HG02588 (cell line): ENCODE results near the gene ELP2.

Experiments used
- ATAC-seq: cut with Tn5 transposase; IDR thresholded peaks from one replicate; pipeline ENCODE4 v1.9.1; 2021; ENCODE audit warnings: mild to moderate bottlenecking, moderate library complexity; ENCODE audit not compliant: unreplicated experiment

The ELP2 gene

GRCh38 chr18:36120297-36120696 is 9.4 kb upstream of the ELP2 start:
- no peak for ATAC-seq

- ATAC-seq, result no peak
Measured at GRCh38 chr18:36124841-36125240, 4.9 kb upstream of the ELP2 start.

- ATAC-seq, result no peak
Measured at GRCh38 chr18:36126668-36127067, 3.0 kb upstream of the ELP2 start.

GRCh38 chr18:36127836-36128529 is 1.7 kb upstream of the ELP2 start:
- no peak for ATAC-seq

- ATAC-seq, result no peak
Measured at GRCh38 chr18:36128530-36128870, 1.2 kb upstream of the ELP2 start.

GRCh38 chr18:36128907-36129299 is 796 bp upstream of the ELP2 start:
- peak; percentile 20 for ATAC-seq

GRCh38 chr18:36130039-36130831 is 536 bp downstream of the ELP2 start:
- peak; percentile 17 for ATAC-seq

GRCh38 chr18:36130883-36131653 is 1.4 kb downstream of the ELP2 start:
- no peak for ATAC-seq

GRCh38 chr18:36131692-36132483 is 2.2 kb downstream of the ELP2 start:
- ATAC-seq, result no peak

- no peak for ATAC-seq
Measured at GRCh38 chr18:36132756-36133155, 3.1 kb downstream of the ELP2 start.

- ATAC-seq, result no peak
Measured at GRCh38 chr18:36135264-36135663, 5.6 kb downstream of the ELP2 start.

GRCh38 chr18:36139245-36139644 is 9.5 kb downstream of the ELP2 start:
- no peak for ATAC-seq

- no peak for ATAC-seq
Measured at GRCh38 chr18:36141576-36141975, 11.9 kb downstream of the ELP2 start.

- ATAC-seq, result no peak
Measured at GRCh38 chr18:36142751-36143150, 13.1 kb downstream of the ELP2 start.

- ATAC-seq, result no peak
Measured at GRCh38 chr18:36143391-36143790, 13.7 kb downstream of the ELP2 start.

GRCh38 chr18:36149514-36150289 is 20.0 kb downstream of the ELP2 start:
- peak; percentile 93 for ATAC-seq

- ATAC-seq, result no peak
Measured at GRCh38 chr18:36152781-36153180, 23.1 kb downstream of the ELP2 start.

GRCh38 chr18:36153203-36153602 is 23.5 kb downstream of the ELP2 start:
- no peak for ATAC-seq

- ATAC-seq, result no peak
Measured at GRCh38 chr18:36153771-36154170, 24.1 kb downstream of the ELP2 start.
